ENCODE data around the gene IFT20.

DNA sequence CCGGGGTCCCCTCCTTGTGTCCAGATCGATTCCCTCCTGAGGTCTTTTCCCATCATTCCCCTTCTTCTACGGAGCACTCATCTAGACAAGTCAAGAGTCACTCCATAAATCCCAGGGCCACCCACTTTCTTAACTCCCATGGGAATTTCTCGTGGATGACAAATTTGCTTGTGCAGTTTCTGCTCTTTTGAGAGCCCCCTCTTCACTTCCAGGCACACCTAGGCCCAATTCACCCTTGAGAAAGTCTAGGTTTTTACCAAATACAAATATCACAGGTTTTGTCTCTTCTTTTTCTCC, 22.6 kb upstream of the IFT20 start:
- TF ChIP-seq POLR2A (IDR thresholded peaks at IDR 0.05), result no peak
- TF ChIP-seq, protein P1, sequence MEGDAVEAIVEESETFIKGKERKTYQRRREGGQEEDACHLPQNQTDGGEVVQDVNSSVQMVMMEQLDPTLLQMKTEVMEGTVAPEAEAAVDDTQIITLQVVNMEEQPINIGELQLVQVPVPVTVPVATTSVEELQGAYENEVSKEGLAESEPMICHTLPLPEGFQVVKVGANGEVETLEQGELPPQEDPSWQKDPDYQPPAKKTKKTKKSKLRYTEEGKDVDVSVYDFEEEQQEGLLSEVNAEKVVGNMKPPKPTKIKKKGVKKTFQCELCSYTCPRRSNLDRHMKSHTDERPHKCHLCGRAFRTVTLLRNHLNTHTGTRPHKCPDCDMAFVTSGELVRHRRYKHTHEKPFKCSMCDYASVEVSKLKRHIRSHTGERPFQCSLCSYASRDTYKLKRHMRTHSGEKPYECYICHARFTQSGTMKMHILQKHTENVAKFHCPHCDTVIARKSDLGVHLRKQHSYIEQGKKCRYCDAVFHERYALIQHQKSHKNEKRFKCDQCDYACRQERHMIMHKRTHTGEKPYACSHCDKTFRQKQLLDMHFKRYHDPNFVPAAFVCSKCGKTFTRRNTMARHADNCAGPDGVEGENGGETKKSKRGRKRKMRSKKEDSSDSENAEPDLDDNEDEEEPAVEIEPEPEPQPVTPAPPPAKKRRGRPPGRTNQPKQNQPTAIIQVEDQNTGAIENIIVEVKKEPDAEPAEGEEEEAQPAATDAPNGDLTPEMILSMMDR (IDR thresholded peaks at IDR 0.05), result no peak
